ENCODE results near the gene PAPPA.

- TF ChIP-seq, protein P1, sequence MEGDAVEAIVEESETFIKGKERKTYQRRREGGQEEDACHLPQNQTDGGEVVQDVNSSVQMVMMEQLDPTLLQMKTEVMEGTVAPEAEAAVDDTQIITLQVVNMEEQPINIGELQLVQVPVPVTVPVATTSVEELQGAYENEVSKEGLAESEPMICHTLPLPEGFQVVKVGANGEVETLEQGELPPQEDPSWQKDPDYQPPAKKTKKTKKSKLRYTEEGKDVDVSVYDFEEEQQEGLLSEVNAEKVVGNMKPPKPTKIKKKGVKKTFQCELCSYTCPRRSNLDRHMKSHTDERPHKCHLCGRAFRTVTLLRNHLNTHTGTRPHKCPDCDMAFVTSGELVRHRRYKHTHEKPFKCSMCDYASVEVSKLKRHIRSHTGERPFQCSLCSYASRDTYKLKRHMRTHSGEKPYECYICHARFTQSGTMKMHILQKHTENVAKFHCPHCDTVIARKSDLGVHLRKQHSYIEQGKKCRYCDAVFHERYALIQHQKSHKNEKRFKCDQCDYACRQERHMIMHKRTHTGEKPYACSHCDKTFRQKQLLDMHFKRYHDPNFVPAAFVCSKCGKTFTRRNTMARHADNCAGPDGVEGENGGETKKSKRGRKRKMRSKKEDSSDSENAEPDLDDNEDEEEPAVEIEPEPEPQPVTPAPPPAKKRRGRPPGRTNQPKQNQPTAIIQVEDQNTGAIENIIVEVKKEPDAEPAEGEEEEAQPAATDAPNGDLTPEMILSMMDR (IDR thresholded peaks at IDR 0.05; ENCODE audit: insufficient read depth, low read length, poor library complexity, severe bottlenecking), result no peak
- TF ChIP-seq EZH2phosphoT487 (conservative IDR thresholded peaks at IDR 0.05; ENCODE audit: low read length), result no peak
Observed at GRCh38 chr9:116145036-116145435, 8.6 kb upstream of the PAPPA start.

Data from SU-DHL-6 (cell line).